Stimulated activated CD4-positive, alpha-beta T cell treated with anti-CD3 and anti-CD28 coated beads, Interleukin-4, amount 100 ng/mL, for 1 hour (primary cell): ENCODE results near the gene ADK.

Source experiments
- DNase-seq: peaks from one replicate; pipeline ENCODE4 v3.0.0-alpha.2; 2020

Gene ADK

GRCh38 chr10:74637685-74638084, 486.7 kb downstream of the ADK start:
- DNase-seq = no peak

GRCh38 chr10:74640134-74640921, 489.3 kb downstream of the ADK start:
- no peak for DNase-seq

GRCh38 chr10:74641659-74642058, 490.6 kb downstream of the ADK start:
- no peak for DNase-seq

GRCh38 chr10:74642901-74643595, 492.0 kb downstream of the ADK start:
- DNase-seq = no peak

- no peak for DNase-seq
These were observed 492.6 kb downstream of the ADK start for GRCh38 chr10:74643596-74643975.

- DNase-seq = no peak
These were observed 493.7 kb downstream of the ADK start for GRCh38 chr10:74644738-74645137.

GRCh38 chr10:74645692-74646091, 494.7 kb downstream of the ADK start:
- DNase-seq = no peak

- no peak for DNase-seq
These were observed 499.6 kb downstream of the ADK start for GRCh38 chr10:74650613-74651012.

GRCh38 chr10:74651565-74651964, 500.5 kb downstream of the ADK start:
- DNase-seq = no peak

GRCh38 chr10:74652664-74653063, 501.6 kb downstream of the ADK start:
- DNase-seq = no peak

- no peak for DNase-seq
These were observed 507.5 kb downstream of the ADK start for GRCh38 chr10:74658511-74658910.

- no peak for DNase-seq
These were observed 511.6 kb downstream of the ADK start for GRCh38 chr10:74662635-74663034.

GRCh38 chr10:74669210-74669609, 518.2 kb downstream of the ADK start:
- DNase-seq = no peak

- no peak for DNase-seq
These were observed 520.7 kb downstream of the ADK start for GRCh38 chr10:74671716-74672115.

- no peak for DNase-seq
These were observed 521.6 kb downstream of the ADK start for GRCh38 chr10:74672430-74673165.

GRCh38 chr10:74674927-74675326, 523.9 kb downstream of the ADK start:
- DNase-seq = no peak

- no peak for DNase-seq
These were observed 524.5 kb downstream of the ADK start for GRCh38 chr10:74675484-74675883.

- no peak for DNase-seq
These were observed 526.9 kb downstream of the ADK start for GRCh38 chr10:74677951-74678350.

- DNase-seq = no peak
These were observed 531.1 kb downstream of the ADK start for GRCh38 chr10:74681917-74682627.

- DNase-seq = no peak
These were observed 532.0 kb downstream of the ADK start for GRCh38 chr10:74683067-74683466.

GRCh38 chr10:74683621-74684364, 532.8 kb downstream of the ADK start:
- DNase-seq = no peak

GRCh38 chr10:74684462-74684861, 533.4 kb downstream of the ADK start:
- no peak for DNase-seq
